Breast epithelium (tissue), 3 donors: ENCODE measurements around the gene CAB39.

Experiments
- POLR2A ChIP-seq: fragments of 450-650 bp; IDR thresholded peaks from one replicate; pipeline ENCODE4 v1.6.1; 2016; ENCODE audit warnings: antibody characterized with exemption, mild to moderate bottlenecking, moderate library complexity
- POLR2AphosphoS5 ChIP-seq, 3 donors: sonication (generic); formaldehyde crosslinking; IDR thresholded peaks; one replicate each; pipeline ENCODE4 v1.6.1; 2017; ENCODE audit warnings: antibody characterized with exemption in 3 of 3
- TF ChIP-seq, protein P1 (sequence below), 3 donors: fragments of 450-650 bp; IDR thresholded peaks; one replicate each; pipeline ENCODE4 v1.5.1; 2016 to 2017; ENCODE audit warnings: antibody characterized with exemption in 3 of 3, mild to moderate bottlenecking in 3 of 3, moderate library complexity in 3 of 3

DNA sequence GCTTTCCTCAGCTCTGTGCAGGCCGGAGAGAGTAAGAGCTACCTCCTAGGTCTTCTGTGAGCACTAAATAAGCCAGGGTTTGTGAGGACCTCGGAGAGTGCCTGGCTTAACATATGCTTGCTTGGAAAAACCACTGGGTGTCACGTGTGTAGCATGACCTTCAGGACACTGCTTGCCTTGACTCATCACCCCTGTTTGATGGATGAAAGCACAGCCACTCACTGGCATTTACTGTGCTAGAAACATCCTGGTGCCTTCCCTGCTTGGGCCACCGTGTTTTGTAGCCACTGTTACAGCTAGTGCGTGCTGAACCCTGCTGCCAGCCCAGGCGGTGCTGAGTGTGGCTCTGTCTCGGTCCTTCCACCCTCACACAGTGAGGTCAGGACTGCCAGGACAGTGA, 117.3 kb downstream of the CAB39 start:
- no peak for TF ChIP-seq POLR2A
- TF ChIP-seq, protein P1, sequence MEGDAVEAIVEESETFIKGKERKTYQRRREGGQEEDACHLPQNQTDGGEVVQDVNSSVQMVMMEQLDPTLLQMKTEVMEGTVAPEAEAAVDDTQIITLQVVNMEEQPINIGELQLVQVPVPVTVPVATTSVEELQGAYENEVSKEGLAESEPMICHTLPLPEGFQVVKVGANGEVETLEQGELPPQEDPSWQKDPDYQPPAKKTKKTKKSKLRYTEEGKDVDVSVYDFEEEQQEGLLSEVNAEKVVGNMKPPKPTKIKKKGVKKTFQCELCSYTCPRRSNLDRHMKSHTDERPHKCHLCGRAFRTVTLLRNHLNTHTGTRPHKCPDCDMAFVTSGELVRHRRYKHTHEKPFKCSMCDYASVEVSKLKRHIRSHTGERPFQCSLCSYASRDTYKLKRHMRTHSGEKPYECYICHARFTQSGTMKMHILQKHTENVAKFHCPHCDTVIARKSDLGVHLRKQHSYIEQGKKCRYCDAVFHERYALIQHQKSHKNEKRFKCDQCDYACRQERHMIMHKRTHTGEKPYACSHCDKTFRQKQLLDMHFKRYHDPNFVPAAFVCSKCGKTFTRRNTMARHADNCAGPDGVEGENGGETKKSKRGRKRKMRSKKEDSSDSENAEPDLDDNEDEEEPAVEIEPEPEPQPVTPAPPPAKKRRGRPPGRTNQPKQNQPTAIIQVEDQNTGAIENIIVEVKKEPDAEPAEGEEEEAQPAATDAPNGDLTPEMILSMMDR (IDR thresholded peaks at IDR 0.05) = no peak
- TF ChIP-seq POLR2AphosphoS5 (IDR thresholded peaks at IDR 0.05) = no peak
